GM18868 (cell line): ENCODE results near the gene CYP26A1.
"Not testable (repeated sequence)": the region's sequence is repeated elsewhere in the genome, so short reads cannot be mapped to it uniquely, and the experiment has no call there.

Experiments used
- ATAC-seq: cut with Tn5 transposase; IDR thresholded peaks from one replicate; pipeline ENCODE4 v1.9.1; 2021; ENCODE audit warnings: mild to moderate bottlenecking, moderate library complexity; ENCODE audit not compliant: unreplicated experiment

CYP26A1 gene

DNA sequence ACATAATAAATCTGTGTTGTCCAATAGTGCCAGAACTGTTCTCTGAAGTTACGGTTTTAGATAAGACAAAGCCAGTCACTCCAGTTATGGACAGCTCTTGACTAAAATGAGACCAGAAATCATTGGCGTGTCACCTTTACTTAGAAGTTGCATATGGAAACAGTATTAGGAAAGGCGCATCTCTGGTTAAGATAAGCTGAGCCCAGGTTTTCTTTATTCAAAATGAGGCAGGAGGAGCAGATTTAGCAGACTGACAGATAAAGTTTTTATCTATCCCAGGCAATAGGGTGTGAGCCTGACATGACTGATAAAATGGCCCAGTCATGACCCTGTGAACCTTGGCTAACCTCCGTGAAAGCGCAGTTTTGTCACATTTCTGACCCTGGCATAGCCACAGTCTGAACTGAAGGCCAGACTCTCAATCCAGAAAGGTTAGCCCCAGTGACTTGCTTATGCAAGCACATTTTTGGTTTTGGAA is 4.2 kb downstream of the CYP26A1 start:
- ATAC-seq: no peak

DNA sequence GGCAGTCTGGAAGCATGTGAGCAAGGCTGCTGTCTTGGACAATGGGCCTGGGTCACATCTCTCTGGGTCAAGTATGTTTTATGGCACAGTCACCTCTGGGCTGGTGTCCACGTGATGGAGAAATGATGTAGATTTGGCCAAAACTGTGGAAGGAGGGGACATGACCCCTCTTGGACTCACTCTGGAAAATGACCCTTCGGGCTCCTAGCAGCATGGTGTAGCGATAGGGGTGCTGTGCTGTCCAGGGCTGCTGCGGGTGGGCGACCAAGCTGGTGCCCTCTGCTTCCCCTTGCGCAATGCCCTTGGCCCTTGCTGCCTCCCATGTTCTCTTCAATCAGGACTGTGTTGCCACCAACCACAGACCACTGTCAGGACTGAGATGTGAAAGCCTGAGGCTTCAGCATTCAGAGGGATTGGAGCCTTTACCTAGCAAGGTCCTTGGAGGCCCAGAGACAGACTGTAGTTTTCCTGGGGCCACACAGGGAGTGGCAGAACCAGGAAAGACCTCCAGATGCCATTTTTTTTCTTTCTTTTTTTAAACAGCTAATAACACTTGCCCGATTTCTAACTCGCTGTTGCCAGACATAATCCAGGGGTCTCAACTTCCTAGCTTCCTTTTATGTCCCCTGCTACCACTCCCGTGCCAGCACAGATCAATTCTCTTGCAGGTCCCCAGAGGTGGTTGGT is 6.1 kb downstream of the CYP26A1 start:
- ATAC-seq: no peak

DNA sequence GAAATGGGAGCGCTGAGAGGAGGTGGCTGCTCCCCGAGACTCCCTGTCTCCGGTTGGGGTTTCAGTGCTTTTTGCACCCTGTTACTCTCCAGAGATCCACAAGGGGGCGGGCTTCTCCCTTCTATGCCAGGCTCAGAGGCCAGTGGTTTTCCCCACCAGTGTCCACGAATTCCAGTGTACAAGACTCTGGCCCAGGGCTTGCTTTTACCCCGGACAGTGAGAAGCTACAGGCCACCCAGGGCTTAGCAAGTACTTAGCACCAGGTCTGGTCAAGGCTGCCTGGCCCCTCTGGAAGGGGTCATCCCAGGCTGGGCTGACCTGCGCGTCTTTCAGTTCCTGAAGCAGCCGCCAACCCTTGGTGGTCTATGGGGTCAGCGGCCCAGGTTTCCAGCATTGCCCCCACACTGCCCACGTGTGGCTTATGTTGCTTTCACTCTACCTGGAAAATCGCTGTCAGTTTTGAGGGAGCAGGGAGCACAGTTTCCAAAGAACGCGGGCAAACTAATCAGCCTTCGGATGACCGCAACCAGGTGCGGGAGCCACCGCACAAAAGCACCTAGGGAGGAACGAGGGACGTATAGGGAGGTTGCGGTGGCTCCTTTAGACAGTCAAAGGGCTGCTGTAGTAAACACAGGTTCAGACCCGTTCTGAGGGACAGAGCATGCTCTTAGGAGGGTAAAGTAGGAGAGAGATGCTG is 6.8 kb downstream of the CYP26A1 start:
- no peak for ATAC-seq

DNA sequence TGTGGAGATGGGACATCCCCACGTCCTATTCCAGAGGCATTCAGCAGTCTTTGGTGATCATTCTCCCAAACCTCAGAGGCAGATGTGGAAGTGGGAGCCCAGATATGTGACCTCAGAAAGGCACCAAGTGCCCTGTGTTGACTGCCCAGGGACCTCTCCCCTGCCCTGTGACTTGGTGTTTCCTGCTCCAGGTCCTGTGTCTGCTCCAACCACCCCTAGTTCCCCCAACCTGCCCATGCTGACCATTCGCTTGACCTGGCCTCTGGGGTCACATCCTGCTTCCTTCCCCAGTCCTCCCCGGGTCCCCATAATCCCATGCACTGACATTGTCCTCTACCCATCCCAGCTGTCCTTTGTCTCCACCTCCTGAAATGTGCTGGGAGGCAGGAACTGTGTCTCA is 7.6 kb downstream of the CYP26A1 start:
- ATAC-seq: no peak

DNA sequence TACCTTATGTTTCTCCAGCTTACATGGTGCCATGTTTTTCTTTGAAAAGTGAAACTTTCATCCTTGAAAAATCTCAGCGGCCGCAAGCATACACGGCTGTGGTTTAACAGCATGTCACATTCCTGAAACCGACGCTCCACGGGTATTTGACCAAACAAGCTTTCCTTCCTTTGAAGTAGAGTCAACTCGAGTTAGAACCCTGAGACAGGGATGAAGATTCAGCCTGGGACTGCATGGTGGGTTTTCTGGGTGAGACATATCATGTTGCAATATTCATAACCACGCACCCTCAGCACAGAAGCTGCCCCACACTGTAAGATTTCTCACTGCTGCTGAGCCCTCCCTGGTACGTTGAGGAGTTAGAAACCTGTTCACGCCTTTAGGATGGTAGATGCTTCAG is 8.1 kb downstream of the CYP26A1 start:
- no peak for ATAC-seq

DNA sequence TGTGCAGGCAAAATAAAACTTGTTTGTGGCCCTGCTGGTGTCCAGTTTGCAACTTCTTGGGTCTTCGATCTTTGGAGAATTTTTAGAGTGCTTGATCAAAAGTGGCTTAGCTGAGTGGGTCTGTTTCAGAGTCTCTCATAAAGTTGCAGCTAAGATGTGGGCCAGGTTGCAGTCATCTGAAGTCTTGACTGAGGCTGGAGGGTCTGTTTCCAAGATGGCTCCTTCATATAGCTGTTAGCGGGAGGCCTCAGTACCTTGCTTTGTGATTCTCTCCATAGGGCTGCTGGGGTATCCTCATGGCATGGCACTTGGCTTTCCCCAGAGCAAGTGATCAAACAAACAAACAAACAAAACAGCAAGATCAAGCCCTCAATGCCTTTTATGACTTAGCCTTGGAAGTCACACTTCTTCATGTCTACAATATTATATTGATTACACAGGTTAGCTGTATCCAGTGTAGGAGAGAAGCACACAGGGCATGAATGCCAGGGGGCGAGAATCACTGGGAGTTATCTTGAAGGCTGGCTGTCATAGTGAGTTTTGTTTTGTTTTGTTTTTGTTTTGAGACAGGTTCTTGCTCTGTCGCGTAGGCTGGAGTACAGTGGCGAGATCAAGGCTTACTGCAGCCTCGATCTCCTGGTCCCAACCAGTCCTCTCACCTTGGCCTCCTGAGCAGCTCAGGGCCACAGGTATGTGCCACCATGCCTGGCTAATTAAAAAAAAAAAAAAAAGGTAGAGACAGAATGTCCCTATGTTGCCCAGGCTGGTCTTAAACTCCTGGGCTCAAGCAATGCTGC is 10.2 kb downstream of the CYP26A1 start:
- no peak for ATAC-seq

DNA sequence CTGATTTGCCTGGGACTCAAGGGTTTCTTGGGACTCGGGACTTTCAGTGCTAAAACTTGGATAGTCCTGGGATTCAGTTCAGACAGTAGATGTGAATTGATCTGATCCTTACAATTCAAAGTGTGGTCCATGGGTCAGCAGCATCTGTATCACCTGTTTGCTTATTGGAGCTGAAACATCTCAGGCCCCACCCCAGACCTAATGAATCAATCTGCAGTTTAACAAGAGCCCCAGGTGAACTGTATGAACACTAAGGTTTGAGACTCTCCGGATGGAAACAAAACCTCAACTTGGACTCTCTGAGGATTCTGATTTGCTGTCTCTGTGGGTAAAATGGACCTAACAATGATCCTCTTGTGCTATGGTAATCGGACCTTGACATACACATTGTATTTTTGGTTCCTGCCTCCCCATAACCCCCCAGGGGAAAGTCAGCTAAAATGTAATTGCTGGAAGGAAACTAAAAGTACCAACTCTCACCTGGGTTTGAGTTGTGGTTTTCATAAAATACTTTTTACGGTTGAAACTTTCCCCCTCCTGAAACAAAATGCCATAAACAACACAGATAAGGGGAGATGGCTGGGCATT is 11.7 kb downstream of the CYP26A1 start:
- ATAC-seq: peak; percentile 69

DNA sequence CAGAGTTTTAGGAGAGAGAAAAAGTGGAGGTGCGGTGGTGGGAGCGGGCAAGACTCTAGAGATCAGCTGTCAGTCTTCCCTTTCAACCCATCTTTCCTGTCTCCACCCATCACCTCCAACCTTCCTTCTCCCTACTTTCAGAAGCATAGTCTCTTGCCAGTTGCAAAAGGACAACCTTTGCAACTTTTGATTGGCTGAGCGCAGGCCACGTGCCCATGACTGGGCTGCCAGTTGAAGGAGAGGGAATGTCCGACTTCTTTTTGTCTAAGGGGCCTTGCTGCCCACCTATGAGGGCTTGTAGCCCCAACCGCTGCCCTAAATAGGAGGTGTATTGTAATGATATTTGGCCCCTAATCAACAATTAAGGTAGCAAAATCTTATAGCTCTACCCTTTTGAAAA is 12.6 kb downstream of the CYP26A1 start:
- no peak for ATAC-seq

DNA sequence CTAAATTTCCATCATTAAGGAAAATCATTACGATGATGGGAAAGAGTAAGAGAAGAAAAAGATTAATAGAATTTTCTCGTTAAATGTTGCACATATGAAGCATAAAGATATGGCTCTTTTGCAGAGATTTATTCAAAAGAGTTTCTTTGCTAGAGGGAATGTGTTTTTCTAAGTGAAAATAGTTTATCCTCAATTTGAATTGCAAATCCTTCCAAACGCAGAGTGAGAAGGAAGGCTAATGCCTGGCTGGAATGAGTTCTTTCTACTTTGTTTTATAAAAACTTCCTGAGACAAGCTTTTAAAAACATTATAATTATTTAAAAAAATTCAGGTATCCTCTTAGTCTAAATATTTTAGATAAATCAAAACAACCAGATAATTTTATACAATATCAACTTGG is 14.2 kb downstream of the CYP26A1 start:
- ATAC-seq: no peak

DNA sequence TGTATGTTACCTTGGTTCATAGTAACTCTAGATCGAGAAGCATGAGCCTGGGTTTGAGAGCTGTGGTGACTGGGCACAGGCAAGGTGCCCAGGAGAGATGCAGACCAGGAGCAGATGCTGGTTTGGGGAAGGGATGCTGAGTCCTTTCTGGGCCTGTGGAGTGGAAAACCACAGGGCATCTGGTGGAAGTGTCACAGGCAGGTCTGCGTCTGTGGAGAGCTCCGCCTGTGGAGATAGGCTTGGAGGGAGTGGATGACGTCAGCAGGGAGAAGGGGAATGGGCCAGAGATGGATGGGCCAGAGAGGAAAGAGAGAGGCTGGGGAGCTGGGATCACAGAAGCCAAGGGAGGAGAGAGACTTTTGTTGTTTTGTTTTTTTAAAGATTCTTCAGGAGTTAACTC is 14.8 kb downstream of the CYP26A1 start:
- ATAC-seq: no peak

DNA sequence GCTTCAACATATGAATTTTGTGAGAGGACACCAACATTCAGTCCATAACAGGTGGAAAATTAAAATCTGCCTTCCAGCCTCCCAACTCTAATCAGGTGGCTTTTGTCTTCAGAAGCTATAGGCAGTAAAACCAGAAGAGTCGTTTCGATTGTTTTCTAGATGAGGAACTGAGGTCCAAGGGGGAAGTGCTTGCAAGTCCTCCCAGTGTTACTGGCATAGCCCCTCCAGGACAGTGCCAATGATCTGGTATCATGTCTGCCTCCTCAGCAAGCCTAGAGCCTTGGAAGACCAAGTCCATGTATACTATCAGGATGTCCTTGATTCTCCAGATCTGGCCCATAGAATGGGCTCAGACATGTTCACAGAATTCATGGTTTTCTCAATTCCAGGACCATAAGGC is 16.9 kb downstream of the CYP26A1 start:
- ATAC-seq: no peak

DNA sequence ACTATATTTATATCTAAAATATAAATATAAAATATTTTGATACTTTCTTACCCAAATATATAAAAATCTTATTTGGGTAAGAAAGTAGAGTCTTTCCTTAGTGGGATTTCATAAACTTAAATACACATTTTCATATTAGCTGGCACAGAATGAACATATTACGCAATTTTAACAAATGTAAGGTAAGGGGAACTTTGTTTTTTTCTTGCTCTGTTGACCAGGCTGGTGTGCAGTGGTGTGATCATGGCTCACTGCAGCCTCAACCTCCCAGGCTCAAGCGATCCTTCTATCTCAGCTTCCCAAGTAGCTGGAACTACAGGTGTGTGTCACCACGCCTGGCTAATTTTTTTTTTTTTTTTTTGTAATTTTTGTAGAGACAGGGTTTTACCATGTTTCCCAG is 18.3 kb downstream of the CYP26A1 start:
- ATAC-seq: no peak

DNA sequence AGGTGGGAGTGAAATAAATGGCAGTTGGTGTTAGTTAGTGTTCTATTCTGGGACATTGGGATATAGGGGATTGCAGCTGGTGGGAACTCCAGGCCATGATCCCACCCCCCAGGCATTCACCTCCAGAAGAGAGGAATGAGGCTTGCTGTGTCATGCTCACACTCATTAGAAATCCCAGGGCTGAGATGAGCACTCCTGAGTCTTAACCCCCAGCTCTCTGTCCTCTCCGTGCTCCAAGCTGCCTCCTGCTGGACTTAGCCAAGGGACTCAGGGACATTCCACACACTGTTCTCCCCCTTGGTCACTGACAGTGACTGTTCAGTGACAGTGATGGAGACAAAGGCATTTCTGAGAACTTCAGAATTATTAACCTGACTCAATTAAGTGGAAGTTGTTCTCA is 21.5 kb downstream of the CYP26A1 start:
- ATAC-seq: no peak

DNA sequence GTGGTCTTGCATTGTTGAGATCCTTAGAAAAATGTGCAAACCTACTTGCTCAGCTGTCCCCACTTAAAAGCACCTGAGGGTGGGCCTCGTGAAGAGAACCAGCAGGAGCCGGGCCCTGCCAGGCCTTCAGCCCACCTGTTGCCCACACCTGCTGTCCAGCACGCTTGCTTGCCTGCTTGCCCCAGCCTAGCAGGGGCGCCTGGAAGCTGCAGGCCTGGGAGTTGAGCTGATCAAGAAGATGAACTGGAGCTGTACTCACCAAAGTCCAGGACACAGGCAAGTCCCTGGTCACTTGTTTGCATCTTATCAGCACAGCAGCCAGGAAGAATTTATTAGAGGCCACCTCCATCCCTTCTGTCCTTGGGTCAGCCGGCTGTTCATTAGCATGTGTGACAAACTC is 23.2 kb downstream of the CYP26A1 start:
- no peak for ATAC-seq

DNA sequence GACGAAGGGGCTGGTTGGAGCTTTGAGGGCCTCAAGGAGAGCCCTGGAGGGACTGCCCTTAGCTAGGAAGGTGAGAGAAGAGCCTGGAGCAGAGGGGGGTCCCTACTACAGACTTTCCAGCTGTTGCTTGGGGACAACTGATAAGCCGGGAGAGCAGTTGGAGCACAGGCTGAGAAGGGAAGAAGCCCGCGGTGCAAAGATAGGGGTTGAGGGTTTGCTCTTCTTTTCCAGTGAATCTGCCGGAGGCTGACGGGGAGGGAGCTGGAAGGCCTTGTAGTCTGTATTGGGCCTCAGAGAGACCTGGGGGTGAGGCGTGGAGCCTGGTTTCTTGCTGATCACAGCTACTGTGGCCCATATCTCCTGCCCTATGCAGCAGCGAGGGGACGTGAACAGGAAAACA is 23.7 kb downstream of the CYP26A1 start:
- ATAC-seq: no peak

DNA sequence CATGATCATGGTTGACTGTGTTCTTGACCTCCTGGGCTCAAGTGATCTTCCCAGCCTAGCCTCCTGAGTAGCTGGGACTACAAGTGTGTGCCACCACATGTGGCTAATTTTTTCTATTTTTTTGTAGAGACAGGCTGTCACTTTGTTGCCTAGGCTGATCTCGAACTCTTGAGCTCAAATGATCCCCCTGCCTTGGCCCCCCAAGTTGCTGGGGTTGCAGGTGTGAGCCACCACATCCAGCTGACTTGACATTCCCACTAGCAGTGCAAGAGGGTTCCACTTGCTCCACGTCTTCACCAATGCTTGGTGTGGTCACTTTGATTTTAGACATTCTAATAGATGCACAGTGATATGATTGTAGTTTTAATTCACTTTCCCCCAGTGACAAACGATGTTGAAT is 25.1 kb downstream of the CYP26A1 start:
- no peak for ATAC-seq

DNA sequence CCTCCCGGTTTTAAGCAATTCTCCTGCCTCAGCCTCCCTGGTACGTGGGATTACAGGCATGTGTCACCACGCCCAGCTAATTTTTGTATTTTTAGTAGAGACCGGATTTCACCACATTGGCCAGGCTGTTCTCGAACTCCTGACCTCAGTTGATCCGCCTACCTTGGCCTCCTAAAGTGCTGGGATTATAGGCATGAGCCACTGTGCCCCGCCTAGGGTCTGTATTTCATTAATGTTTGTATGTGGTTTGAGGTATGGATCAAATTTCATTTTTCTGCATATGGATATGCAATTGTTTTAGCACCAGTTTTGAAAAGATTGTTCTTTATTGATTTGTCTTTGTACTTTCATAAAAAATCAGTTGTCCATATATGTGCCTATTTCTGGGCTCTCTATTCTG is 26.0 kb downstream of the CYP26A1 start:
- ATAC-seq: no peak

DNA sequence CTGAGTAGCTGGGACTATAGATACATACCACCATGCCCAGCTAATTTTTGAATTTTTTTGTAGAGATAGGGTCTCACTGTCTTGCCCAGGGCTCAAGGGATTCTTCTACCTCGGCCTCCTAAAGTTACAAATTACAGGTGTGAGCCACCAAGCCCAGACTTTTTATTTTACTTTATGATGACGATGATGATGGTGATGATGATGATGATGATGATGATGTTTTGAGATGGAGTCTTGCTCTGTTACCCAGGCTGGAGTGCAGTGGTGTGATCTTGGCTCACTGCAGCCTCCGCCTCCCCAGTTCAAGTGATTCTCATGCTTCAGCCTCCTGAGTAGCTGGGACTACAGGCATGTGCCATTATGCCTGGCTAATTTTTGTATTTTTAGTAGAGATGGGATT is 27.5 kb downstream of the CYP26A1 start:
- not testable (repeated sequence) for ATAC-seq

DNA sequence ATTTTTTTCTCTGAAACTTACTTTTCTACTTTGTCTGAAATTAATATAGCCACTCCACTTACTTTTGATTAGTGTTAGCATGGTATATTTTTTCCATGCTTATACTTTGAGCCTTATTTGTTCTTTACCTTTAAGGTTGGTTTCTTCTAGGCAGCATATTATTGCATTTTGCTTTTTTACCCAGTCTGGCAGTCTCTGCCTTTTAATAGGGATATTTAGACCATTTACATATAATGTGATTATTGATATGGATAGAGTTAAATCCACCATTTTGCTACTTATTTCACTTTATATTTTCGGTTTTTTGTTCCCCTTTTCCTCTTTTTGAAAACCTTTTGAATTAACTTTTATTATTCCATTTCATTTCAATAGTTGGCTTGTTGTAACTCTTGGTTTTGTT is 30.3 kb downstream of the CYP26A1 start:
- ATAC-seq: no peak

DNA sequence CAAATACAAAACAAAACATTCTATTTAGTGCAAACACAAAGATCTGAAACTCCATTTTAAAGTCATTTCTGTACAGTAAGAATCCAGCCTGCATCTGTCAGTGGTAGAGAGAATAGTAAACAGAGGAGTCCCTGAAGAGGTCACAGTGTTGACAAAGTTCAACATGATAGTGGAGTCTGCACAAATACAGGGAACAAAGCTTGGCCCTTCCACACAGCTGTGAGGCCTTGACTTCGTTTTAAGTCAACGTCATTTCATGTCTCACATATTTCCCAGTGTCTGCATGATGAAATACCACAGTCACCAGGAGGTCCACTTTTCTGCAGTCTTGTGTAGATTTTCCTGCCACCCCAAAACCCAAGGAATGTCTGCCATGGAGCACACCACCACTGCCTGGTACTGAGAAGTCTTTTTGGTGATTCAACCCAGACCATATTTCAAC is 33.0 kb downstream of the CYP26A1 start:
- ATAC-seq: no peak

DNA sequence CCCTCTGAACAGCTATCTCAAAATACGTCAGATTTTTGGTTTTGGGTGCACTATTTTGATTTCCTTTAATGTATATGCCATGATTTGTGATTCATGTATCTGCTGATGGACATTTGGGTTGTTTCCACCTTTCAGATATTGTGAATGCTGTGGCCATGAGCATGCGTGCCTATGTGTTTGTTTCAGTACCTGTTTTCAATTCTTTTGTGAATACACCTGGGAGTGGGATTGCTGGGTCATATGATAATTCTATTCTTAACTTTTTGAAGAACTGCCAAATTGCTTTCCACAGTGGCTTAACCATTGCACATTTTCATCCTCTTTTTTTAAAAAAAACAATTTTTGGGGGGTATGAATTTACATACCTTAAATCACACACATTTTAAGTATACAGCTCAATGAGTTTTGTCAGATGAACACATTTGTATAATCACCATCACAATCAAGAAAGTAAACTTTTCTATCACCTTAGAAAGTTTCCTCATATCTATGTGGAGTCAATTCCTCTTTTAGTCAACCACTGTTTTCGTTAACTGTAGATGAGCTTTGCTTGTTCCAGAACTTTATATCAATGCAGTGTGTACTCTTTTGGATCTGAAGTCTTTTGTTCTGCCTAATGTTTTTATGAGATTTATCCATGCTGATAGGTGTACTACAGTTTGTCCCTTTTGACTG is 36.9 kb downstream of the CYP26A1 start:
- peak; percentile 86 for ATAC-seq
